Prostate gland (tissue), 2 donors: ENCODE data around the gene OSBP2.

Experiments used
- CTCF ChIP-seq, 4 experiments: fragments of 200-600 bp in 2 of 4; fragments of 450-650 bp in 2 of 4; sonication (generic) in 2 of 4; IDR thresholded peaks; 1 replicate in 3 of 4; 2 replicates in 1 of 4; pipeline ENCODE4 v1.5.1; 2016 to 2019; ENCODE audit warnings: antibody characterized with exemption in 4 of 4, mild to moderate bottlenecking in 2 of 4, moderate library complexity in 2 of 4
- POLR2A ChIP-seq: fragments of 450-650 bp; IDR thresholded peaks from one replicate; pipeline ENCODE4 v1.6.1; 2016; ENCODE audit warnings: antibody characterized with exemption, mild to moderate bottlenecking
- POLR2AphosphoS5 ChIP-seq: sonication (generic); formaldehyde crosslinking; IDR thresholded peaks from one replicate; pipeline ENCODE4 v1.6.1; 2017; ENCODE audit warnings: antibody characterized with exemption

- TF ChIP-seq CTCF (IDR thresholded peaks at IDR 0.05) (no peak), POLR2AphosphoS5 (no peak), POLR2A (no peak)
Measured at GRCh38 chr22:30887861-30888260, 193.2 kb downstream of the OSBP2 start.
